RPMI7951 (cell line): ENCODE measurements around the gene RNASEH2A. TPM values are rescaled to one million over a fixed set of nuclear protein-coding genes. Genes with fewer than 3 reads are reported as not detected.

Source experiments
- DNase-seq: peaks from one replicate; pipeline ENCODE4 v3.0.0-alpha.2; 2012; ENCODE audit warnings: low read depth
- total RNA-seq: library from RNA; depleted of rRNA; stranded (reverse); fragments of >200 nt; shearing (Covaris generic); gene quantifications from 2 replicates; pipeline ENCODE4 v1.2.3, GENCODE V29; 2014; rRNA removed

RNASEH2A gene
- total RNA-seq, 1 experiment from 2014 or later = 99.1 TPM

DNA sequence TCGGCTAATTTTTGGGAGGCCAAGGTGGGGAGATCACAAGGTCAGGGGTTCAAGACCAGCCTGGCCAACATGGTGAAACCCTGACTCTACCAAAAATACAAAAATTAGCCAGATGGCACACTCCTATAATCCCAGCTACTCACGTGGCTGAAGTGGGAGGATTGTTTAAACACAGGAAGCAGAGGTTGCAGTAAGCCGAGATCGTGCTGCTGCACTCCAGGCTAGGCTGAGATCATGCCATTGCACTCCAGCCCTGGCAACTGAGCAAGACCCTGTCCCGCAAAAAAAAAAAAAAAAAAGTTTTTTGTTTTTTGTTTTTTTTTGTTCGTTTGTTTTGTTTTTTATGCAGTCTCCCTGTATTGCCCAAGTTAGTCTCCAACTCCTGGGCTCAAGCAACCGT lies 53.2 kb downstream of the RNASEH2A start:
- DNase-seq = no peak

Other genes starting within 250 kb of the RNASEH2A start
- 4.7 and 4.9 TPM in 2 replicates for gene ZNF490, start 195.8 kb upstream of the RNASEH2A start, total RNA-seq
- gene ZNF791, start 195.7 kb upstream of the RNASEH2A start, total RNA-seq = 9.6 and 10.8 TPM in 2 replicates
- gene MAN2B1, start 139.8 kb upstream of the RNASEH2A start, total RNA-seq = 22.6 and 25.2 TPM in 2 replicates
- 10.2 and 14.6 TPM in 2 replicates for gene WDR83, start 139.8 kb upstream of the RNASEH2A start, total RNA-seq
- 95.2 and 109 TPM in 2 replicates for gene DHPS, start 124.7 kb upstream of the RNASEH2A start, total RNA-seq
- not detected in 2 replicates for gene GNG14, start 118.6 kb upstream of the RNASEH2A start, total RNA-seq
- 21.6 and 24.4 TPM in 2 replicates for gene FBXW9, start 110.0 kb upstream of the RNASEH2A start, total RNA-seq
- gene TNPO2, start 82.7 kb upstream of the RNASEH2A start, total RNA-seq = 28.2 and 29.9 TPM in 2 replicates
- 276 and 304 TPM in 2 replicates for gene TRIR, start 71.9 kb upstream of the RNASEH2A start, total RNA-seq
- gene GET3, start 69.1 kb upstream of the RNASEH2A start, total RNA-seq = 115 and 127 TPM in 2 replicates
- 0.10 TPM in 1 of 2 replicates, not detected in the other for gene BEST2, start 54.8 kb upstream of the RNASEH2A start, total RNA-seq
- gene HOOK2, start 31.0 kb upstream of the RNASEH2A start, total RNA-seq = 4.0 and 9.0 TPM in 2 replicates
- 44.1 and 61.9 TPM in 2 replicates for gene JUNB, start 15.1 kb upstream of the RNASEH2A start, total RNA-seq
- 443 and 513 TPM in 2 replicates for gene PRDX2, start 4.8 kb upstream of the RNASEH2A start, total RNA-seq
- gene THSD8, start 4.5 kb upstream of the RNASEH2A start, total RNA-seq = not detected in 2 replicates
- 0.68 TPM in 1 of 2 replicates, not detected in the other for gene RTBDN, start 28.0 kb downstream of the RNASEH2A start, total RNA-seq
- gene MAST1, start 31.9 kb downstream of the RNASEH2A start, total RNA-seq = 0.10 and 1.6 TPM in 2 replicates
- gene DNASE2, start 74.9 kb downstream of the RNASEH2A start, total RNA-seq = 33.6 and 36.1 TPM in 2 replicates
- gene KLF1, start 80.6 kb downstream of the RNASEH2A start, total RNA-seq = not detected in 2 replicates
- gene GCDH, start 84.6 kb downstream of the RNASEH2A start, total RNA-seq = 29.1 and 40.5 TPM in 2 replicates
- 0.20 and 3.0 TPM in 2 replicates for gene SYCE2, start 112.7 kb downstream of the RNASEH2A start, total RNA-seq
- gene FARSA, start 127.1 kb downstream of the RNASEH2A start, total RNA-seq = 60.7 and 83.7 TPM in 2 replicates
- gene CALR, start 132.0 kb downstream of the RNASEH2A start, total RNA-seq = 1,708 and 2,160 TPM in 2 replicates
- gene RAD23A, start 139.3 kb downstream of the RNASEH2A start, total RNA-seq = 104 and 123 TPM in 2 replicates
- gene GADD45GIP1, start 150.6 kb downstream of the RNASEH2A start, total RNA-seq = 41.2 and 65.1 TPM in 2 replicates
- gene DAND5, start 163.0 kb downstream of the RNASEH2A start, total RNA-seq = not detected in 2 replicates
- 19.6 and 22.5 TPM in 2 replicates for gene NFIX, start 188.9 kb downstream of the RNASEH2A start, total RNA-seq